IPS-NIHi11 (cell line): Measurements from ENCODE around the gene VSIG10L.

ENCODE experiments used
- DNase-seq: peaks from one replicate; pipeline ENCODE4 v3.0.0; 2012; ENCODE audit warnings: mixed read lengths, low spot score

Gene VSIG10L

GRCh38 chr19:51365211-51365964 is 23.4 kb upstream of the VSIG10L start:
- no peak for DNase-seq

- DNase-seq, result no peak
Observed at GRCh38 chr19:51364200-51365106, 22.5 kb upstream of the VSIG10L start.

GRCh38 chr19:51361239-51361638 is 19.3 kb upstream of the VSIG10L start:
- no peak for DNase-seq

- no peak for DNase-seq
Observed at GRCh38 chr19:51359294-51359693, 17.4 kb upstream of the VSIG10L start.

GRCh38 chr19:51357952-51358351 is 16.0 kb upstream of the VSIG10L start:
- DNase-seq, result no peak

- no peak for DNase-seq
Observed at GRCh38 chr19:51356159-51356801, 14.3 kb upstream of the VSIG10L start.

- DNase-seq, result peak; percentile 71
Observed at GRCh38 chr19:51354742-51355148, 12.8 kb upstream of the VSIG10L start.

- no peak for DNase-seq
Observed at GRCh38 chr19:51354103-51354741, 12.3 kb upstream of the VSIG10L start.

- no peak for DNase-seq
Observed at GRCh38 chr19:51352783-51353360, 10.9 kb upstream of the VSIG10L start.

GRCh38 chr19:51351266-51351990 is 9.5 kb upstream of the VSIG10L start:
- no peak for DNase-seq

GRCh38 chr19:51347209-51347928 is 5.4 kb upstream of the VSIG10L start:
- DNase-seq, result no peak

- DNase-seq, result no peak
Observed at GRCh38 chr19:51346742-51347141, 4.8 kb upstream of the VSIG10L start.

GRCh38 chr19:51345076-51345620 is 3.2 kb upstream of the VSIG10L start:
- DNase-seq, result no peak

GRCh38 chr19:51342631-51343569 is 961 bp upstream of the VSIG10L start:
- no peak for DNase-seq

GRCh38 chr19:51341066-51341465 is 873 bp downstream of the VSIG10L start:
- no peak for DNase-seq

- peak; percentile 94 for DNase-seq
Observed at GRCh38 chr19:51339687-51340656, 2.0 kb downstream of the VSIG10L start.

GRCh38 chr19:51339313-51339686 is 2.6 kb downstream of the VSIG10L start:
- DNase-seq, result peak; percentile 63
